Heart left ventricle (tissue), 16 donors: Measurements from ENCODE around the gene FAM114A1. TPM values are rescaled to one million over a fixed set of nuclear protein-coding genes. Genes with fewer than 3 reads are reported as not detected.
"Not testable (repeated sequence)": the region's sequence is repeated elsewhere in the genome, so short reads cannot be mapped to it uniquely, and the experiment has no call there.

Experiments
- ATAC-seq, 4 donors: fragments of 200-7000 bp; cut with Tn5 transposase; one replicate each; pipeline ENCODE4 v1.9.1; 2020 to 2022; ENCODE audit warnings: moderate library complexity in 4 of 4, mild to moderate bottlenecking in 3 of 4, moderate number of reproducible peaks in 1 of 4
- DNase-seq, 5 donors: peaks; one replicate each; pipeline ENCODE4 v3.0.0-alpha.2; 2020
- H3K27ac ChIP-seq, 12 donors: fragments of 200-600 bp; sonication (generic) in 4 of 12; one replicate each; pipeline versions ENCODE4 v1.5.0 to v1.8.0; 2016 to 2022; ENCODE audit warnings: mild to moderate bottlenecking in 2 of 12
- H3K27me3 ChIP-seq, 9 donors: fragments of 200-600 bp; sonication (generic) in 2 of 9; one replicate each; pipeline versions ENCODE4 v1.5.1 to v1.8.0; 2016 to 2022; ENCODE audit warnings: mild to moderate bottlenecking in 3 of 9
- H3K36me3 ChIP-seq, 9 donors: fragments of 200-600 bp; sonication (generic) in 2 of 9; one replicate each; pipeline versions ENCODE4 v1.5.0 to v1.8.0; 2018 to 2022; ENCODE audit warnings: mild to moderate bottlenecking in 2 of 9
- H3K4me1 ChIP-seq, 12 donors: fragments of 200-600 bp; sonication (generic) in 4 of 12; one replicate each; pipeline versions ENCODE4 v1.5.0 to v1.8.0; 2016 to 2022; ENCODE audit warnings: mild to moderate bottlenecking in 3 of 12
- H3K4me3 ChIP-seq, 12 donors: fragments of 200-600 bp; sonication (generic) in 4 of 12; one replicate each; pipeline versions ENCODE4 v1.5.0 to v1.8.0; 2017 to 2022; ENCODE audit warnings: mild to moderate bottlenecking in 9 of 12, moderate library complexity in 4 of 12
- H3K9me3 ChIP-seq, 12 donors: fragments of 200-600 bp; sonication (generic) in 4 of 12; one replicate each; pipeline versions ENCODE4 v1.5.0 to v1.8.0; 2016 to 2022; ENCODE audit warnings: mild to moderate bottlenecking in 1 of 12
- CTCF ChIP-seq, 12 donors: fragments of 200-600 bp; sonication (generic) in 4 of 12; IDR thresholded peaks; one replicate each; pipeline versions ENCODE4 v1.5.0 to v1.8.0; 2018 to 2022; ENCODE audit warnings: antibody characterized with exemption in 12 of 12, mild to moderate bottlenecking in 5 of 12
- POLR2A ChIP-seq, 2 donors: fragments of 450-650 bp; IDR thresholded peaks; one replicate each; pipeline ENCODE4 v1.6.1; 2017; ENCODE audit warnings: antibody characterized with exemption in 2 of 2, mild to moderate bottlenecking in 2 of 2, moderate library complexity in 2 of 2
- WGBS, 4 donors: extraction: QIAGEN DNeasy Blood & Tissue Kit in 2 of 4; methylation state at CpG; one replicate each; pipeline versions ENCODE4 v1.1.5 to v1.1.7; 2013 to 2018; 5-methylcytosine and 5-hydroxymethylcytosine counted together
- intact Hi-C, 10 donors: fragments of 100-400 bp; cut with DNase I; formaldehyde crosslinking; loops; one replicate each; pipeline versions ENCODE4 v1.11.1 to v1.14.2; 2022
- polyA plus RNA-seq, 2 donors: library from polyadenylated mRNA; stranded (reverse); fragments of 200-250 nt; gene quantifications; one replicate each; pipeline ENCODE4 v1.2.3, GENCODE V29; 2013
- total RNA-seq, 9 donors: library from RNA; depleted of rRNA in 2 of 9; stranded (reverse); fragments of >200 nt in 2 of 9; fragmentation: NEBNext Ultra II Directional in 3 of 9; extraction: Animal tissue kit (Norgen Biotek cat#: 25700) in 3 of 9; gene quantifications; one replicate each; pipeline versions ENCODE4 v1.1.0 to v1.2.4, GENCODE V29; 2016 to 2023
- donor health status: ischemic (EF 13 %, LVEDD 7.1; RV severe dilation, severe dysfunction).
- donor health status: healthy with polysubstance abuse.
- donor health status: DM: no; HTN: yes; CAD: no.
- donor health status: DM: no; HTN: no; CAD: no.
- donor health status: ischemic (EF 25% LVEDD 6.9; RV normal size, moderate dysfunction).
- donor health status: ischemic (EF 25% LVEDD 5.7; RV mildly dilated, moderate dysfunction).
- donor health status: healthy.
- donor health status: DM: yes; HTN: yes; CAD: no.
- donor health status: ischemic (EF 35%, LVEDD 5.7; RV mildly dilated, moderate dysfunction).
- donor health status: nonischemic (EF 11% LVEDD 7.7; RV severe dilation, severe dysfunction).
- donor health status: DM: yes; HTN: yes; CAD: no.
- donor health status: PGD.
- donor health status: ischemic (EF 29% LVEDD 5.4; RV normal size, mild dysfunction).
- donor health status: nonischemic (EF 23%, LVEDD 6.1; RV moderate dilation, normal function).

Gene FAM114A1
- total and polyA plus RNA-seq, 11 donors: 6.0 to 41.5 (median 23.2) TPM

- Histone ChIP-seq H3K9me3 (no peaks in the 10 kb centered on the region), H3K4me3 (no peak overlapping the region), H3K4me1 (peaks cover 0 to under 1% (median 0%) of the 10 kb centered on the region in 12 donors), H3K36me3 (peaks cover 0 to 100% (median 86%) of the 10 kb centered on the region in 9 donors), H3K27ac (peak overlapping the region in 1 of 12 donors; percentile 33), H3K27me3 (no peaks in the 10 kb centered on the region)
- DNase-seq (no peak), ATAC-seq (no peak)
- WGBS, 4 donors: 90 to 95% (median 92%) methylated on average over 5 of the region's 5 CpGs
- intact Hi-C loops: no loop called here
- TF ChIP-seq CTCF (IDR thresholded peaks at IDR 0.05) (no peak), POLR2A (IDR thresholded peaks at IDR 0.05) (no peak)
Observed at GRCh38 chr4:38935391-38936073, 67.9 kb downstream of the FAM114A1 start.

- Histone ChIP-seq H3K27me3 (no peaks in the 10 kb centered on the region), H3K9me3 (no peaks in the 10 kb centered on the region), H3K27ac (no peak overlapping the region), H3K36me3 (peaks cover 0 to 99% (median 80%) of the 10 kb centered on the region in 9 donors), H3K4me1 (peaks cover 0 to 13% (median 0%) of the 10 kb centered on the region in 12 donors), H3K4me3 (no peak overlapping the region)
- intact Hi-C loops: no loop called here
- no peak for ATAC-seq
- TF ChIP-seq CTCF (IDR thresholded peaks at IDR 0.05) (no peak), POLR2A (IDR thresholded peaks at IDR 0.05) (no peak)
- DNase-seq: no peak
- WGBS, 4 donors: 89 to 100% (median 90%) methylated on average over 1 of the region's 1 CpG
Observed at GRCh38 chr4:38939165-38939564, 71.6 kb downstream of the FAM114A1 start.

- Histone ChIP-seq H3K9me3 (no peaks in the 10 kb centered on the region), H3K4me1 (peaks cover 0 to 13% (median 0%) of the 10 kb centered on the region in 12 donors), H3K27me3 (no peaks in the 10 kb centered on the region), H3K27ac (peak overlapping the region in 1 of 12 donors; percentile 83), H3K4me3 (no peak overlapping the region), H3K36me3 (peaks cover 0 to 99% (median 78%) of the 10 kb centered on the region in 9 donors)
- 93 to 97% (median 96%) methylated on average over 3 of the region's 3 CpGs for WGBS, 4 donors
- intact Hi-C loops: loop anchor here in 2 of 10 donors (10.0 kb wide), 1 partner anchor 104 kb away; no protein-coding TSS in a partner anchor
- TF ChIP-seq POLR2A (IDR thresholded peaks at IDR 0.05) (no peak), CTCF (IDR thresholded peaks at IDR 0.05) (no peak)
- no peak for ATAC-seq
- no peak for DNase-seq
Observed at GRCh38 chr4:38940476-38940875, 72.9 kb downstream of the FAM114A1 start.

GRCh38 chr4:38941906-38942305, 74.3 kb downstream of the FAM114A1 start:
- peaks cover 0 to 87% (median 68%) of the 10 kb centered on the region in 9 donors for H3K36me3 ChIP-seq
- not testable (repeated sequence) for H3K9me3 ChIP-seq, H3K27me3 ChIP-seq, ATAC-seq, DNase-seq, H3K4me3 ChIP-seq
- peak overlapping the region in 1 of 12 donors; percentile 83 for H3K27ac ChIP-seq
- WGBS, 4 donors: 65 to 74% (median 68%) methylated on average over 3 of the region's 3 CpGs
- H3K4me1 ChIP-seq: peaks cover 0 to 13% (median 0%) of the 10 kb centered on the region in 12 donors
- intact Hi-C loops: loop anchor here in 2 of 10 donors (10.0 kb wide), 1 partner anchor 103 kb away; no protein-coding TSS in a partner anchor
